Rectal smooth muscle tissue (tissue), 1 donor: ENCODE results near the gene IL1A.

Experiments
- H3K27ac ChIP-seq: one replicate; pipeline ENCODE4 v1.7.0; 2013; ENCODE audit warnings: low read depth, low read length, inconsistent platforms
- H3K27me3 ChIP-seq: one replicate; pipeline ENCODE4 v1.7.0; 2013; ENCODE audit warnings: low read length; ENCODE audit not compliant: control insufficient read depth, insufficient read depth
- H3K36me3 ChIP-seq: one replicate; pipeline ENCODE4 v1.7.0; 2013; ENCODE audit warnings: low read length; ENCODE audit not compliant: control insufficient read depth, insufficient read depth
- H3K4me1 ChIP-seq: one replicate; pipeline ENCODE4 v1.7.0; 2013; ENCODE audit warnings: low read length; ENCODE audit not compliant: control insufficient read depth, insufficient read depth
- H3K4me3 ChIP-seq: one replicate; pipeline ENCODE4 v1.7.0; 2013; ENCODE audit warnings: low read length
- H3K9ac ChIP-seq: one replicate; pipeline ENCODE4 v1.7.0; 2013; ENCODE audit warnings: low read length

IL1A gene

DNA sequence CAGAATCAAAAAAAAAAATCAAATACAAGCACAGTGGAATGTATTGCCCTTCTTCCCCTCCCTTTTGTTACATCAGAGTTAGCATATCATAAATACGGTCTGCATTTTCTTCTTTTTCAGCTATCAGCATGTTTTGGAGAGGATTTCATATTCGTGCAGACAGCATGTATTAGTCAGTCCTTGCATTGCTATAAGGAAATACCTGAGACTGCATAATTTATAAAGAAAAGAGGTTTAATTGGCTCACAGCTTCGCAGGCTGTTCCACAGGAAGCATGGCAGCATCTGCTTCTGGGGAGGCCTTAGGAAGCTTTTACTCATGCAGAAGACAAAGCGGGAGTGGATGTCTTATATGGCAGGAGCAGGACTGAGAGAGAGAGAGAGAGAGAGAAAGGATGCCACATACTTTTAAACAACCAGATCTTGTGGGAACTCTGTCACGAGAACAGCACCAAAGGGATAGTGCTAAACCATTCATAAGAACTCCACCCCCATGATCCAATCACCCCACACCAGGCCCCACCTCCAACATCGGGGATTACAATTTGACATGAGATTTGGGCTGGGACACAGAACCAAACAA lies 43.4 kb upstream of the IL1A start:
- no peaks in the 10 kb centered on the region for H3K27me3 ChIP-seq
- H3K27ac ChIP-seq: no peak overlapping the region
- no peak overlapping the region for H3K9ac ChIP-seq
- no peaks in the 10 kb centered on the region for H3K36me3 ChIP-seq
- no peak overlapping the region for H3K4me3 ChIP-seq
- no peaks in the 10 kb centered on the region for H3K4me1 ChIP-seq

DNA sequence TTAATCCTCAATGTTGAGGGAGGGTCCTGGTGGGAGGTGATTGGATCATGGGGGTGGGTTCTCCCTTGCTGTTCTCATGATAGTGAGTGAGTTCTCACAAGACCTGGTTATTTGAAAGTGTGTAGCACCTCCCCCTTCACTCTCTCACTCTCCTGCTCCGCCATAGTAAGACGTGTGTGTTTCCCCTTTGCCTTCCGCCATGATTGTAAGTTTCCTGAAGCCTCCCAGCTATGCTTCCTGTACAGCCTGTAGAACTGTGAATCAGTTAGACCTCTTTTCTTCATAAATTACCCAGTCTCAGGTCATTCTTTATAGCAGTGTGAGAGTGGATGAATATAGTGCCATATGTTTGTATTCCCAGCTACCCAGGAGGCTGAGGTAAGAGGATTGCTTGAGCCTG lies 42.7 kb upstream of the IL1A start:
- Histone ChIP-seq H3K4me3 (no peak overlapping the region), H3K27ac (no peak overlapping the region), H3K9ac (no peak overlapping the region), H3K4me1 (no peaks in the 10 kb centered on the region), H3K27me3 (no peaks in the 10 kb centered on the region), H3K36me3 (no peaks in the 10 kb centered on the region)

GRCh38 chr2:112825706-112826105 lies 41.4 kb upstream of the IL1A start:
- no peaks in the 10 kb centered on the region for H3K27me3 ChIP-seq
- H3K4me1 ChIP-seq: no peaks in the 10 kb centered on the region
- H3K36me3 ChIP-seq: no peaks in the 10 kb centered on the region
- H3K27ac ChIP-seq: no peak overlapping the region
- H3K9ac ChIP-seq: no peak overlapping the region
- no peak overlapping the region for H3K4me3 ChIP-seq

DNA sequence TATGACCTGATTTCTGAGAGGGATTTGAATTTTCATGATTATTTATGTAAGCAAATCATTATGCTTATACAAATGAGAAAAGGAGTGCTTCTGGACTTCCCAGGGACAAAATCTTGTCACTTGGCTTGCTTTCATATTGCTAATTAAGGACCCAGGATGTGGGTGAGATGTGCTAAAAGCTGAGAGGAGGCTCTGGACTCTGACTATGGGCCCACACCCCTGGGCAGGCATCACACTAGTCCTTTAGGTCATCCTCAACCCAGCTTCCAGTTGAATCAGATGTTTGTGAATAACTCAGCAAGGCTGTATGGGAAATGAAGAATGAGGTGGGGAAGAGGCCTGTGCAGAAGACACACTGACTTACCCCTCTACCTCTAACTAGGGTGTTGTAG lies 40.4 kb upstream of the IL1A start:
- H3K9ac ChIP-seq: no peak overlapping the region
- H3K36me3 ChIP-seq: no peaks in the 10 kb centered on the region
- H3K27me3 ChIP-seq: no peaks in the 10 kb centered on the region
- no peak overlapping the region for H3K27ac ChIP-seq
- no peak overlapping the region for H3K4me3 ChIP-seq
- H3K4me1 ChIP-seq: no peaks in the 10 kb centered on the region

DNA sequence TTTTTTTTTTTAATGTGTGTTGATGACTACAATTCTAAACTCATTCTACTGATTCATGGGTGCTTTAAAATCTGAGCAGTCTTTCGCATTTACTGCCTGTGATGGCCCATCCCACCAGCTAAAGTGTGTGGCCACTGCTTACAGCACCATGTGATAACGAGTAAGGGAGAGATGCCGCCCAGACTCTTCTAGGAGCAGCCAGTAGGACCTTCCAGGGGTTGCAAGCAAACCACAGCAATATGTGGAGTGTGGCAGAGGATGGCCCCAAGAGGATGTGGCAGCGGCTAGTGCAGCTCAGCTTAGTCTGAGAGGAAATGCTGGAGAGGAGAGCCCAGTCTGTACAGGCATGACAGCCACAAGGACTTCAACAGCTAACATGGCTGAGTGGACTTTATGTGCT lies 37.4 kb upstream of the IL1A start:
- H3K27me3 ChIP-seq: no peaks in the 10 kb centered on the region
- no peak overlapping the region for H3K4me3 ChIP-seq
- H3K36me3 ChIP-seq: no peaks in the 10 kb centered on the region
- H3K9ac ChIP-seq: no peak overlapping the region
- no peak overlapping the region for H3K27ac ChIP-seq
- H3K4me1 ChIP-seq: no peaks in the 10 kb centered on the region

- H3K9ac ChIP-seq: no peak overlapping the region
Measured at GRCh38 chr2:112821142-112821541, 36.8 kb upstream of the IL1A start.

GRCh38 chr2:112820343-112820742 lies 36.0 kb upstream of the IL1A start:
- no peak overlapping the region for H3K27ac ChIP-seq
- H3K9ac ChIP-seq: no peak overlapping the region

More at GRCh38 chr2:112821142-112821541, 36.8 kb upstream of the IL1A start:
- Histone ChIP-seq H3K27ac (no peak overlapping the region), H3K4me3 (no peak overlapping the region), H3K4me1 (no peaks in the 10 kb centered on the region), H3K27me3 (no peaks in the 10 kb centered on the region), H3K36me3 (no peaks in the 10 kb centered on the region)

GRCh38 chr2:112819081-112819480 lies 34.8 kb upstream of the IL1A start:
- Histone ChIP-seq H3K4me1 (no peaks in the 10 kb centered on the region), H3K27me3 (no peaks in the 10 kb centered on the region), H3K4me3 (no peak overlapping the region), H3K36me3 (no peaks in the 10 kb centered on the region), H3K27ac (no peak overlapping the region), H3K9ac (no peak overlapping the region)

More at GRCh38 chr2:112820343-112820742, 36.0 kb upstream of the IL1A start:
- Histone ChIP-seq H3K4me3 (no peak overlapping the region), H3K4me1 (no peaks in the 10 kb centered on the region), H3K27me3 (no peaks in the 10 kb centered on the region), H3K36me3 (no peaks in the 10 kb centered on the region)

GRCh38 chr2:112818094-112818902 lies 34.0 kb upstream of the IL1A start:
- Histone ChIP-seq H3K27me3 (no peaks in the 10 kb centered on the region), H3K4me3 (no peak overlapping the region), H3K9ac (no peak overlapping the region), H3K36me3 (no peaks in the 10 kb centered on the region), H3K27ac (no peak overlapping the region), H3K4me1 (no peaks in the 10 kb centered on the region)

DNA sequence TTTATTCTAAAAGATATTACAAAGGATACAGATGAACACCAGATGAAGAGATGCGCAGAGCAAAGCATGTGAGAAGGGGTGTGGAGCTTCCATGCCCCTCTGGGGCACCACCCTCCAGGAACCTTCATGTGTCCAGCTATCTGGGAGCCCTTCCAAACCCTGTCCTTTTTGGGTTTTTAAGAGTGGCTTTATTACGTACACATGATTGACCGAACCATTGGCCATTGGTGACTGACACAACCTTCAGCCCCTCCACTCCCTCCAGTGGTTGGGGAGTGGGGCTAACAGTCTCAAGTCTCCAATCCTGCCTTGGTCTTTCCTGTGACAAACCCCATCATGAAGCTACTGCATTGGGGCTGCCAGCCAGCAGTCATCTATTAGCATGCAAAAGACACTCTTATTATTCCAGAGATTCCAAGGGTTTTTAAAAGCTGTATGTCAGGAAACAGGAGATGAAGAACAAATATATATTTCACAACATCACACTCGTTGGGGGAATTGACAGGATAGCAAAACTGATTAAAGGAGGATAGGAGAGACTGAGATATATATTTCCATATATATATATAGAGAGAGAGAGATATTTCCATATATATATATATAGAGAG lies 32.9 kb upstream of the IL1A start:
- Histone ChIP-seq H3K27ac (no peak overlapping the region), H3K36me3 (no peaks in the 10 kb centered on the region), H3K4me1 (no peaks in the 10 kb centered on the region), H3K4me3 (no peak overlapping the region), H3K9ac (no peak overlapping the region), H3K27me3 (no peaks in the 10 kb centered on the region)

GRCh38 chr2:112814278-112814677 lies 30.0 kb upstream of the IL1A start:
- H3K4me3 ChIP-seq: no peak overlapping the region
- H3K36me3 ChIP-seq: no peaks in the 10 kb centered on the region
- H3K9ac ChIP-seq: no peak overlapping the region
- no peak overlapping the region for H3K27ac ChIP-seq
- no peaks in the 10 kb centered on the region for H3K4me1 ChIP-seq
- no peaks in the 10 kb centered on the region for H3K27me3 ChIP-seq

GRCh38 chr2:112813280-112813966 lies 29.1 kb upstream of the IL1A start:
- Histone ChIP-seq H3K36me3 (no peaks in the 10 kb centered on the region), H3K27me3 (no peaks in the 10 kb centered on the region), H3K27ac (no peak overlapping the region), H3K4me1 (no peaks in the 10 kb centered on the region), H3K9ac (no peak overlapping the region), H3K4me3 (no peak overlapping the region)
